Choroid plexus epithelial cell (primary cell): ENCODE data around the gene KRTAP1-4.

ENCODE experiments used
- DNase-seq: peaks from one replicate; pipeline ENCODE4 v3.0.0-alpha.2; 2010; ENCODE audit warnings: low read depth
- H3K4me3 ChIP-seq: 2 replicates; pipeline ENCODE4 v1.5.1; 2011; ENCODE audit warnings: low read depth, mild to moderate bottlenecking, control low read depth, low read length, moderate library complexity
- TF ChIP-seq, protein P1 (sequence below): conservative IDR thresholded peaks from 2 replicates; pipeline ENCODE4 v1.5.1; 2011; ENCODE audit warnings: low read depth, mild to moderate bottlenecking, control low read depth, inconsistent platforms, low read length, moderate library complexity

Gene KRTAP1-4

DNA sequence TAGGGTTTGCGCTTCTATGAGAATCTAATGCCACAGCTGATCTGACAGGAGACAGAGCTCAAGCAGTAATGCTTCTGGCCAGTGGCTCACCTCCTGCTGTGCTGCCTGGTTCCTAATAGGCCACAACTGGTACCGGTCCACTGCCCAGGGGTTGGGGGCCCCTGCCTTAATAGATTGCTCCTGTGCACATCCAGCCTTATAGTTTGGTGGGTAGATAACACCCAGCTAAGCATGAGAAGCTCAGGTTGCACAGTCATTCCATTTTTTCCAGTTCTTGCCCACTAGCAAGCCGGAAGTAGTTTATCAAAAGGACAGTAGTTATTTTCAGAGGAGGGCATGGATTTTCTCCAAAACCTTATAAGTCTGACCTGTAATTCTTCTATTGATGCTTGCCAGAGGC is 10.6 kb downstream of the KRTAP1-4 start:
- H3K4me3 ChIP-seq: no peak overlapping the region
- no peak for DNase-seq
- TF ChIP-seq, protein P1, sequence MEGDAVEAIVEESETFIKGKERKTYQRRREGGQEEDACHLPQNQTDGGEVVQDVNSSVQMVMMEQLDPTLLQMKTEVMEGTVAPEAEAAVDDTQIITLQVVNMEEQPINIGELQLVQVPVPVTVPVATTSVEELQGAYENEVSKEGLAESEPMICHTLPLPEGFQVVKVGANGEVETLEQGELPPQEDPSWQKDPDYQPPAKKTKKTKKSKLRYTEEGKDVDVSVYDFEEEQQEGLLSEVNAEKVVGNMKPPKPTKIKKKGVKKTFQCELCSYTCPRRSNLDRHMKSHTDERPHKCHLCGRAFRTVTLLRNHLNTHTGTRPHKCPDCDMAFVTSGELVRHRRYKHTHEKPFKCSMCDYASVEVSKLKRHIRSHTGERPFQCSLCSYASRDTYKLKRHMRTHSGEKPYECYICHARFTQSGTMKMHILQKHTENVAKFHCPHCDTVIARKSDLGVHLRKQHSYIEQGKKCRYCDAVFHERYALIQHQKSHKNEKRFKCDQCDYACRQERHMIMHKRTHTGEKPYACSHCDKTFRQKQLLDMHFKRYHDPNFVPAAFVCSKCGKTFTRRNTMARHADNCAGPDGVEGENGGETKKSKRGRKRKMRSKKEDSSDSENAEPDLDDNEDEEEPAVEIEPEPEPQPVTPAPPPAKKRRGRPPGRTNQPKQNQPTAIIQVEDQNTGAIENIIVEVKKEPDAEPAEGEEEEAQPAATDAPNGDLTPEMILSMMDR: no peak

DNA sequence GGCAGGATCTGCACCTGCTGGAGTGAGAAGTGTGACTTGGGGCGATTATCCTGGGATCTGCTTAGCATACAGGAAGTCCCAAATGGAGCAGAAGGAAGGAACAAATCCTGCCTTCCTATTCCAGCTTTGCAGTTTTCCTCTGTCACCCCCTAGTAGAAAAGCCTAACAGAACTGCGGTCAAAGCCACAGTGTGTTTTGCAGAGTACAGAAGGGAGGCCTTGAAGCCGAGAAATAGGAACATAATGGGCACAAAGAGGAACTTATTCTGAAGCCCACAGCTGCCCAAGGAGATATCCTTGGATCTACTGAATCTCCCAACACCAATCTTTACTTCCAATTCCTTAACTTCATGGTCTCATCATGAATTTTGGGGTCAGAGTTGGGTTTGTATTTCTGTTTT is 11.5 kb downstream of the KRTAP1-4 start:
- TF ChIP-seq, protein P1: no peak
- DNase-seq: no peak
- H3K4me3 ChIP-seq: no peak overlapping the region

DNA sequence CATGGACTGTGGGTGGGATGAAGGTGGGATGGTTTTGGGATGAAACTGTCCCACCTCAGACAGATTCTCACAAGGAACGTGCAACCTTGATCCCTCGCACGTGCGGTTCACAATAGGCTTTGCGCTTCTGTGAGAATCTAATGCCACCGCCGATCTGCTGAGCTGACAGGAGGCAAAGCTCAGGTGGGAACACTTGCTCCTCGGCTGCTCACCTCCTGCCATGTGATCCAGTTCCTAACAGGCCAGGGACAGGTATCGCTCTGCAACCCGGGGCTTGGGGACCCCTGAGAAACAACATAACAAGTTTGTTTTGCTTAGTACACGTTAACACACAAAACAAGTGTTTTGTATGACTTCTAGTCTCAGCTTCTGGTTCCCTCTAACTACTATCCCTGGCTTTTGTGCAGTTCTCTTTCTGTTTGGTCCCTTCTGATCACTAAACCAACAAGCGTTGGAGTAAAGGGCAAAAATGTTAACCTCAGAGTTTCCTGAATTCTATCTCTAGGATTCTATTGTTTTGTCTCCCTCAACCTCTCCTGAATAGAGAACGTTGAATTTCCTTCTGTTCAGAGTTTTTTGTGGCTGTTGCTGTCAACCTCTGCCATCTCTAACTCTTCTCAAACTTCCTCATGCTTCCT is 13.3 kb downstream of the KRTAP1-4 start:
- TF ChIP-seq, protein P1: no peak
- DNase-seq: no peak
- no peak overlapping the region for H3K4me3 ChIP-seq

DNA sequence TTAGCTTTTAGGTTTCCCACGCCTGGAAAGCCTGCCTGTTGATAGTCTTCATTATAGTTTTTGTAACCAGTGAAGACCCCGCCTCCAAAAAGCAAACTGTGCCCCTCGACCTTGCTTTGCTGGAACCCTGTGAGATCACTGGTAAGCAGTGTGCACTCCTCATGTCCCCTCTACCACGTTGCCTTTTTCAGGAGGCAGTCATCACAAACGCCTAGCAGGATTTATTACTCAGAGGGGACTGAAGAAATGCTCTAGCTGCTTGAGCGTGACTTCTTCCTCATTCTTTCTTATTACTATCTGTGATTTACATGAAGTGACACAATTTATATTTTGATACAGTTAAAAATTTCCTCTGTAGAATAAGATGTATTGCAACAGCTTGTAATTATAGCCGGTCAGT is 14.5 kb downstream of the KRTAP1-4 start:
- TF ChIP-seq, protein P1: no peak
- no peak for DNase-seq
- no peak overlapping the region for H3K4me3 ChIP-seq

DNA sequence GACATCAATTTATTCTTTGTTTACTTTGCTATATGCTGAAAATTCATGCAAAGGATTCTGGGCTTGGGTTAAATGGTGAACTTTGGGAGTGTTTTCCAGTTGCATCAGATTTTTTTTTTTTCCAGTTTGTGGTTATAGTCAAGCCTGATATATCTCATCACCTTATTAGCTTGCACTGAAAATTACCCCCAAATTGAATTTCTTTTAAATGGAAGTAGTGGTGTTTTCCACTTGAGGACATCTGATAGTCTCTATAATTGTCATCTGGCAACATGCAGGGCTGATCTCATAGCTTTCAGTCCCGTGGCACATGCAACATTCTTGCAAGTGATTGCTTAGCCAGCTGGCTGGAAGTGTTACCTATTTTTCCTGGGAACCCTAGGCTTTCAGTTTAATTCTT is 16.4 kb downstream of the KRTAP1-4 start:
- TF ChIP-seq, protein P1: no peak
- DNase-seq: peak; percentile 43
- no peak overlapping the region for H3K4me3 ChIP-seq

DNA sequence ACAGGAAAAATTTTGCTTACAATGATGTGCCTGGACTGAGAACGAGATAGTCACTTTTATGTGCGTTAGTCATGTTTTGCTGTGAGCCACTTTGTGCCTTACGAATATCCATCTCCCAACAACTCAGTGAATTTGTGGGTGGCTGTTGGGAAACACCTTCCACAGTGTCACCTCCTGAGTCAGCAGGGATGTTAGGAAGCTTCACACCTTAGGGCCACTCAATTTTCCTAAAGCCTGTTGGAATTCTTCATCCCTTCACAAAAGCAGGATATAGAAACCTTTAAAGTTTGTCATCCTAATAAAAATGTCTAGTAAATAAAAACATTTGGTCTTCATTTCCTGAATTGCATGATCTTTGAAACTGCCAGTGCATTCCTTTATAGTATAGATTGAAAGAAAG is 16.8 kb downstream of the KRTAP1-4 start:
- no peak overlapping the region for H3K4me3 ChIP-seq
- TF ChIP-seq, protein P1: no peak
- no peak for DNase-seq

DNA sequence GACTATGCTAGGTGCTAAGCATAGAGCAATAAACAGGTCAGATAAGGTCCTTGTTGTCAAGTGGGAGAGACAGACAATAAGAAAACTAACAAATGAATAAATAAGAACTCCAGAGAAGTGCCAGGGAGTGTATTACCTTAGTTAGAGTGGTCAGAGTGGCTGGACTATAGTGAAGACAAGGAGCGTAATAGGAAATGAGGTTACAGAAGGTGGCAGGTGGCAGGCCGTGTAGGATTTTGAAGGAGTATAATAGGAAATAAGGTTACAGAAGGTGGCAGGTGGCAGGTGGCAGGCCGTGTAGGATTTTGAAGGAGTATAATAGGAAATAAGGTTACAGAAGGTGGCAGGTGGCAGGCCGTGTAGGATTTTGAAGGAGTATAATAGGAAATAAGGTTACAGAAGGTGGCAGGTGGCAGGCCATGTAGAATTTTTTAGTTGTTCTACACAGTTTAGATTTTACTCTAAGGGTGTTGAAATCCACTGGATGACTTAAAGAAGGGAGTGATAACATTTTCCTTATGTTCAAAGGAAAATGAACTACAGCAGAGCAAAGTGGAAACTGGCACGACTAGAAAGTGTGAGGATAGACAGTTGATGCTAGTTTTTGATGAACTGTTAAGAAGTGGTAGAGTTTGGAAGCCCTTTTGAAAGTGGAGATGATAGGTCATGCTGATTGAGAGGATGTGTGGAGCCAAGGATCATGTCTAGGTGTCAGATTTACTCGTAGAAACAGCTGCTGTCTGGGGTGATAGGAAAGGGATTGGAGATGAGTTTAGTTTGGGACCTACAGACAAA is 17.5 kb downstream of the KRTAP1-4 start:
- TF ChIP-seq, protein P1: no peak
- H3K4me3 ChIP-seq: no peak overlapping the region
- DNase-seq: no peak
